22Rv1 (cell line): ENCODE results near the gene HK2.

Source experiments
- H3K27ac ChIP-seq: fragments of 450-650 bp; 2 replicates; pipeline ENCODE4 v1.5.1; 2017
- CTCF ChIP-seq: fragments of 450-650 bp; IDR thresholded peaks from 2 replicates; pipeline ENCODE4 v1.5.1; 2017; ENCODE audit warnings: mild to moderate bottlenecking
- ZFX ChIP-seq: fragments of 450-650 bp; IDR thresholded peaks from 2 replicates; pipeline ENCODE4 v1.6.1; 2017; ENCODE audit warnings: antibody characterized with exemption, borderline replicate concordance

HK2 gene

GRCh38 chr2:74872389-74872836 lies 38.5 kb downstream of the HK2 start:
- no peak overlapping the region for H3K27ac ChIP-seq
- no peak for TF ChIP-seq ZFX
- no peak for TF ChIP-seq CTCF

- H3K27ac ChIP-seq, result no peak overlapping the region
- no peak for TF ChIP-seq ZFX
- no peak for TF ChIP-seq CTCF
Observed at GRCh38 chr2:74873012-74873665, 39.2 kb downstream of the HK2 start.

GRCh38 chr2:74873678-74874640 lies 40.0 kb downstream of the HK2 start:
- TF ChIP-seq ZFX, result no peak
- no peak for TF ChIP-seq CTCF
- no peak overlapping the region for H3K27ac ChIP-seq

- H3K27ac ChIP-seq, result 0 out of 2 replicates have a peak overlapping the region, but pooled peaks have one; percentile 12
- TF ChIP-seq ZFX, result no peak
- TF ChIP-seq CTCF, result peak; percentile 62
Observed at GRCh38 chr2:74876081-74876886, 42.4 kb downstream of the HK2 start.

- TF ChIP-seq CTCF (no peak), ZFX (no peak)
- no peak overlapping the region for H3K27ac ChIP-seq
Observed at GRCh38 chr2:74877376-74877775, 43.4 kb downstream of the HK2 start.

- H3K27ac ChIP-seq, result no peak overlapping the region
- TF ChIP-seq ZFX, result no peak
- no peak for TF ChIP-seq CTCF
Observed at GRCh38 chr2:74877781-74878433, 44.0 kb downstream of the HK2 start.
